SIG-M5 treated with dmso at 0.1 percent for 504 hours (cell line): Measurements from ENCODE around the gene ACOD1.
A peak's percentile ranks its signal among the peaks of the same experiment; 100 is the strongest.

ENCODE experiments used
- DNase-seq: peaks from one replicate; lab custom pipeline; 2025; ENCODE audit not compliant: unreplicated experiment; lab: John Stamatoyannopoulos, UW

Gene ACOD1

DNA sequence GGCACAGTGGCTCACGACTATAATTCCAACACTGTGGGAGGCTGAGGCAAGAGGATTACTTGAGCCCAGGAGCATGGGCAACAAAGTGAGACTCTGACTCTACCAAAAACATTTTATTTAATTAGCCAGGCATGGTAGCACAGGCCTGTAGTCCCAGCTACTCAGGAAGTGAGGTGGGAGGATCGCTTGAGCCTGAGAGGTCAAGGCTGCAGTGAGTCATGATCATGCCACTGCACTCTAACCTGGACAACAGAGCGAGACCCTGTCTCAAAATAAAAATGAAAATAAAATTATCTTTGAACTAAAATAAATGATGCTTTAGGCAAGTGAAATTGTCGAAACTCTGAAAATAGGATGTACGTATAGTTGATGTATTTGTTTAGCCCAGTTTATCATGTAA, 35.4 kb downstream of the ACOD1 start:
- no peak for DNase-seq

DNA sequence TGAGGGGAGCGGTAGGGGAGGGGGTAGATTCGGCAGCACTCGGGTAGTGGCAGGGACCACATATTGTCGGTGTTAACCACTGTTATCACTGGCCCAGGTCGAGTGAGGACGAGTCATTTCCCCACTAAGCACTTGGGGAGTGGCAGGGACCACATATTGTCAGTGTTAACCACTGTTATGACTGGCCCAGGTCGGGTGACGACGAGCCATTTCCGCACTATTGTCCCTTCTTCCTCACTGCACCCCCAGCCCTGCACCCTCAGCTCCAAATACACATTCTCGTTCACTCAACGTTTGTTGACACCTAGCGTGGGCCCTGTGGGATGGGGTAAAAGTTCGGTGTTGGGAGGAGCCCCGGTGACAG, 43.1 kb downstream of the ACOD1 start:
- no peak for DNase-seq

GRCh38 chr13:76991796-76992547, 43.7 kb downstream of the ACOD1 start, which contains the start of gene CLN5:
CLN5 (plus strand) TSS chr13:76992081; CDS start chr13:76992099, 18 bp downstream.
- peak; percentile 94 for DNase-seq

DNA sequence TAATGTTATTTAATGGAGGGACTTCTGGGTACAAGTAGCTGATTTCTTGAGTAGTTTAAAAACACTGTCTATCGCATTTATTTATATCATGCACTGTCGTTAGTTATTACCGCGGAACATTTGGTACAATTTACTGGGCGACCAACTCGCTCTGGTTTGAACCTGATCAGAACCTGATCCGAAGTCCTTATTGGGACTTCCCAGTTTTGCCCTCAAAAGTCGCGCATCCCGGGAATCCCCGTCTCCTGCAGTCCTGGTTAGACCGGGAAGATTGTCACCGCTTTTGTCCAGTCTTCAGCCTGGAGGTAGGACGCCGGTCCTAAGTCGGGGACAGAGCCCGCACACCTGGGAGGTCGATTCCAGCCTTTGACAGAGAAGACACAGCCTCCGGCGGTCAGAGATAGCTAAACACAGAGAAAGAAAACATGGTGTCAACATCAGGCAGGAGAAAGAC, 44.3 kb downstream of the ACOD1 start:
- no peak for DNase-seq

GRCh38 chr13:76993021-76993420, 44.7 kb downstream of the ACOD1 start:
- no peak for DNase-seq

- no peak for DNase-seq
Measured at GRCh38 chr13:76993473-76993872, 45.2 kb downstream of the ACOD1 start.

GRCh38 chr13:76994281-76994680, 46.0 kb downstream of the ACOD1 start:
- DNase-seq: no peak

GRCh38 chr13:77000475-77000874, 52.2 kb downstream of the ACOD1 start:
- no peak for DNase-seq

GRCh38 chr13:77001540-77001939, 53.2 kb downstream of the ACOD1 start:
- DNase-seq: no peak

GRCh38 chr13:77001963-77002587, 53.8 kb downstream of the ACOD1 start:
- no peak for DNase-seq

DNA sequence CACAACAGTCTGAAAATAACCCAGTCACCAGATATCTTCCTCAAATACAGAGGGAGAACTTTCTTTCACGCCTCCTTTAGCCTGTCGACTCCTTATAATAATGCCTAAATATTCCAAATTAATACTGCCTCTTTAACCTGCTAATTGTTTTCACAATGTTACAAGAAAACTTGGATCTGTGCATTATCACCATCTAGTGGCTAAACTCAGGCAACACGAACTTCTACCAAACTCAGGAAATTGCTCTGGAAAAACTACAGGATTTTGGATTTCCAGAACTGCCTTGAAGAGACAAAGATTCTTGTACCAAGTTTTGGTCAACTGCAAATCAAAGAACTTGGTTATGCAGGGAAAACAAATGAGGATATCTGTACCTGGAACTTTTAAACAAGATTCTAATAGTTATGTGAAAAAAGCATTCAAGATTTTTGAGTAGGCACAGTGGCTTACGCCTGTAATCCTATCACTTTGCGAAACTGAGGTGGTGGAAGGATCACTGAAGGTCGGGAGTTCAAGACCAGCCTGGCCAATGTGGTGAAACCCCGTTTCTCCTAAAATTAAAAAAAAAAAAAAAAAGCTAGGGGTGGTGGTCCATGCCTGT, 54.4 kb downstream of the ACOD1 start:
- DNase-seq: peak; percentile 44
